Activated CD8-positive, alpha-beta memory T cell treated with anti-CD3 and anti-CD28 coated beads, Interleukin-2, amount 50 U/mL, for 1 hour (primary cell): ENCODE measurements around the gene ATP8B3.

ENCODE experiments used
- DNase-seq: peaks from one replicate; pipeline ENCODE4 v3.0.0-alpha.2; 2020; ENCODE audit errors: extremely low read depth

The ATP8B3 gene

DNA sequence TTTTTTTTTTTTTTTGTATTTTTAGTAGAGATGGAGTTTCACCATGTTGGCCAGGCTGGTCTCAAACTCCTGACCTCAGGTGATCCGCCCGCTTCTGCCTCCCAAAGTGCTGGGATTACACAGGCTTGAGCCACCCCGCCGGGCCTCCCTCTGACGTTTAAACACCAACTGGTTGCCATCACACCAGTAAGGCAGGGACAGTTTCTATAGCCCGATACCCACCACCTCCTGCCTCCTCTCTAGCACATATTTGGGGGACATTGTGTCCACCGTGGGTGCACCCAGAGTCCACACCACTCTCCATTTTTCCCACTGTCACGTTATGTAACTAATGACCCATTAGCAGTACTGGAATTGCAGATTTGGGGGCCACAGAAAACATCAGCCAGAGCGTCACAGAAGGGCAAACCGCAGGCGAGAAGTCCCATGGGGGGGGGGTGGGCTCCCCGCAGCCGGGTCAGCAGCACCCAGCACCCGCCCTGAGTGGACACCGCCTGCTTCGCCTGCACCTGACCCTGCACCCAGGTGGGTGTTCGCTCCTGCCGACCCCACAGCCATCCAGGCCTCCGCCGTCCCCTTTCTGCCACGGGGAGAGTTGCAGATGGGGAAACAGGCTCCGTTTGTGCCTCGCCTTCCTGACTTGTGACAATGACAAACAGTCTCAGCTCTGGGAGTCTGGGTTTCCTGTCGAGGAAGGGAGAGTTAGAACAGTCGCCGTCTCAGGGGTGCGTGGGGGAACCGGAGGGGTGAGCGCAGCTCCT is 55.2 kb downstream of the ATP8B3 start:
- DNase-seq: no peak

DNA sequence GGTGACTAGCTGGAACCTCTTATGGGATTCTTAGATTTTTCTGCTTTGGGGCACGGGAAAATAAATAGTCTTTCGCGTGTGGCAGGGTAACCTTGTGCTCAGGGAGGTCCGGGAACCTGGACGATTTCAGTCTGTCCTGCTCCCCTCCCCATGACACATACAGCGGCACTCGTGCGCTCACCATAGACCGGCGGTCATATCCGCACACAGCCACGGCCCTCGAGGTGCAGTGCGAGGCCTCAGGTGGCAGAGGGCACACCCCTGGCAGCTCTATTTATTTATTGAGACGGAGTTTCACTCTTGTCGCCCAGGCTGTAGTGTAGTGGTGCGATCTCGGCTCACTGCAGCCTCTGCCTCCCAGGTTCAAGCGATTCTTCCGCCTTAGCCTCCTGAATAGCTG is 55.8 kb downstream of the ATP8B3 start:
- no peak for DNase-seq

DNA sequence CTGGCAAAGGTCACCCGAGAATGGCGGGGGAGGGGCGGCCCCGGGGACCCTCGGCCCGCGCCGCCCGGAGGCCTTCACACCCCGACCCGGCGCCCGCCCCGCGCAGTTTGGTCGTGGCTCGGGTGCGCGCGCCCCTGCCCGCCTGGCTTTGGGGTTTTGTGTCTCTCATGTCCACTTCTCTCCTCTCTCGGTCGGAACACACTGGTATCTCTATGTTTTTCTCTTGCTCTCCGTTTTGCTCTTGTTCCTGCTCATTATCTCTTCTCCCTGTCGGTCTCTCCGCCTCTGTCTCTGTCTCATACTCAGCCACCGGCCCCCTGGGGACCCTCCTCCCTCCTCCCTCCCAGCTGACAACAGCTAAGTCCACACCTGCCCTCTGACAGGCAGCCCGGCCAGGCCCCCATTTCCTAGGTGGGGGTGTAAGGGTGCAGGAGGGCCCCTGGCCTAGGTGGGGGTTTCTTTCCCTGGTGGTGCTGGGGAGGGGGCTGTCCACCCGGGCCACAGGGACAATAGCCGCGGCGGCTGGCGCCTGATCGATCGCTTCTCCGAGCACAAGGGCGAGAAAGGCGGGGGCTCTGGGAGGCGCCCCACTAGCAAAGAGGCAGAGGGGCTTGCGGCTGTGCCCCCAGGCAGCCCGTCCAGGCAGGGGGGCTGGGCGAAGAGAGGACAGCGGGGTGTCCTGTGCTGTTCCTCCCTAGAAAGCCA is 56.5 kb downstream of the ATP8B3 start:
- DNase-seq: no peak

DNA sequence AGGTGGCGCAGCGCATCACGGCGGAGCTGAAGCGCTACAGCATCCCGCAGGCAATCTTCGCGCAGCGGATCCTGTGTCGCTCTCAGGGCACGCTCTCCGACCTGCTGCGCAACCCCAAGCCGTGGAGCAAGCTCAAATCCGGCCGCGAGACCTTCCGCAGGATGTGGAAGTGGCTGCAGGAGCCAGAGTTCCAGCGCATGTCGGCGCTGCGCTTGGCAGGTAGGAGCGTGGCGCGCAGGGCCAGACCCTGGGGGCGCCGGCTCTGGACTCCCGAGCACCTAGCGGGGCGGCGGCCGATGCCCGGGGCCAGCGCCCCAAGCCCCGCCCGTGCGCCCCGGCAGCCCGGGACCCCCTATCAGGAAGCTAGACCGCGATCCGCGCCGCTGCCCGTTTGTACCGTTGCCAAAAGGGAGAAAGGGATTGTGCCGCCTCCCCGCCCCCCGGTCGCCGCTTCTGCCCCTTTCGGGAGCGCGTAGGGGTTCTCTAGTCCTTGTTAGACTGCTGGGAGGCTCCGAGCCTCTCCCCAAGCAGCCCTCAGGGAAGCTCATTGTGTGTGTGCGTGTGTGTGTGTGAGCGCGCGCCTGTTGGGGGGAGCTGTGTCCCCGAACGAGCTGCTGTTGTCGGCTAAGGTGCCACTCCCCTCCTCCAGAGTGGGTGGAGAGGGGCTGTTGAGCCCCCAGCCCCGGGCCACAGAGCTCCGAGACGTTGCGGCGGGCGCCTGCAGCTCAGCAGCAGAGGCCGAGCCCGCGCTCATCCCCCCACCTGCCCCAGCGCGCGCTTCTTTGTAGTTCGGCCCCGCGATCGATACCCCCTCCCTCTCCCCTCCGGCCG is 57.2 kb downstream of the ATP8B3 start:
- DNase-seq: no peak

DNA sequence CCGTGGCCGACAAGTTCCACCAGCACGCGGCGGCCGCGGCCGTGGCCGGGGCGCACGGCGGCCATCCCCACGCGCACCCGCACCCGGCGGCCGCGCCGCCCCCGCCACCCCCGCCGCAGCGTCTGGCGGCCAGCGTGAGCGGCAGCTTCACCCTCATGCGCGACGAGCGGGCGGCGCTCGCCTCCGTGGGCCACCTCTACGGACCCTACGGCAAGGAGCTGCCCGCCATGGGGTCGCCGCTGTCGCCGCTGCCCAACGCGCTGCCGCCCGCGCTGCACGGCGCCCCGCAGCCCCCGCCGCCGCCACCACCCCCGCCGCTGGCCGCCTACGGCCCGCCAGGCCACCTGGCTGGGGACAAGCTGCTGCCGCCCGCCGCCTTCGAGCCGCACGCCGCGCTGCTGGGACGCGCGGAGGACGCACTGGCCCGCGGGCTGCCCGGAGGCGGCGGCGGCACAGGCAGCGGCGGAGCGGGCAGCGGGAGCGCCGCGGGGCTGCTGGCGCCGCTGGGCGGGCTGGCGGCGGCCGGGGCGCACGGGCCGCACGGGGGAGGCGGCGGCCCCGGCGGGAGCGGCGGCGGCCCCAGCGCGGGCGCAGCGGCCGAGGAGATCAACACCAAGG is 57.9 kb downstream of the ATP8B3 start:
- DNase-seq: no peak

DNA sequence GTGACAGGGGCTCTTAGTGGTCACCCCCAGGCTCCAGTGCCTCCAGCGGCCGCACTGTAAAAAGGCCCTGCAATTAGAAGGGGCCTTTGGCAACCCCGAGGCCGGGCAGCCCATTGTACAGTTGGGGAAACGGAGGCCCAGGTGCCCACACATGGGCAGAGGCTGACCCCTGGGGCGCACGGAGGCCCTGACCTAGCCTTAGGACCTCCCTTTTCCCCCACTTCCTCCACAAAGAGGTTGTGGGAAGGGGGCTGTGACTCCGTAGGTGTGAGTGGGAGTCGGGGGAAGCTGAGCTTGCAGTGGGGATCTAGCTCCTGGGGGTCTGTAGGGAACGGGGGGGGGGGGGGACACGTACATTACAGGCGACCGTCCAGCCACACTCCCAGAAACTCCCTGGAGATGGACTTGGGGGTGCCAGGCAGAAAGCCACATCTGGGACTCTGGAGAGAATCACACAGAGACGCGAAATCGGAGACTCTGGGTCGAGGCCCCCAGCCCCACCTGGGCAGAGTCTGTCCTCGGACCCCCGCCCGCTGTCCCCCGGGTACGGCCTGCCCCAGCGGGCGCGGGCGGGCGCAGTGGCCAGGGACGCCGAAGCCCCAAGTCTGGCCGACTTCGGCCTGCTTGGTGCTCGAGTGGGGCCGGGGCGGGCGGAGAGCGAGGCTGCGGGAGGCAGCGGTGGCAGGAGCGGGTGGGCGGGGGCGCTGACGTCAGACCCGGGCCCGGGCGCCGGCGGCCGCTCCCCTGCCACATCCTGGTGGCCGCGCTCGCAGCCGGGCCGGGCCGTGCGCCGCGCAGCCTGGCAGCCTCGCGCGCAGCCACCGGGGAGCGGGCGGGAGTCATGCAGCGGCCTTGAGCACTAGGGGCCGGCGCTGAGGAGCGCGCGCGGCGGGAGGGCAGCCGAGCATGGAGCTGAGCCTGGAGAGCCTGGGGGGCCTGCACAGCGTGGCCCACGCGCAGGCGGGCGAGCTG is 59.0 kb downstream of the ATP8B3 start, which contains the start of gene ONECUT3:
ONECUT3 (plus strand) TSS at position 750 of the 972 bp plus-strand sequence; CDS start at position 907, 157 bp downstream.
- no peak for DNase-seq

DNA sequence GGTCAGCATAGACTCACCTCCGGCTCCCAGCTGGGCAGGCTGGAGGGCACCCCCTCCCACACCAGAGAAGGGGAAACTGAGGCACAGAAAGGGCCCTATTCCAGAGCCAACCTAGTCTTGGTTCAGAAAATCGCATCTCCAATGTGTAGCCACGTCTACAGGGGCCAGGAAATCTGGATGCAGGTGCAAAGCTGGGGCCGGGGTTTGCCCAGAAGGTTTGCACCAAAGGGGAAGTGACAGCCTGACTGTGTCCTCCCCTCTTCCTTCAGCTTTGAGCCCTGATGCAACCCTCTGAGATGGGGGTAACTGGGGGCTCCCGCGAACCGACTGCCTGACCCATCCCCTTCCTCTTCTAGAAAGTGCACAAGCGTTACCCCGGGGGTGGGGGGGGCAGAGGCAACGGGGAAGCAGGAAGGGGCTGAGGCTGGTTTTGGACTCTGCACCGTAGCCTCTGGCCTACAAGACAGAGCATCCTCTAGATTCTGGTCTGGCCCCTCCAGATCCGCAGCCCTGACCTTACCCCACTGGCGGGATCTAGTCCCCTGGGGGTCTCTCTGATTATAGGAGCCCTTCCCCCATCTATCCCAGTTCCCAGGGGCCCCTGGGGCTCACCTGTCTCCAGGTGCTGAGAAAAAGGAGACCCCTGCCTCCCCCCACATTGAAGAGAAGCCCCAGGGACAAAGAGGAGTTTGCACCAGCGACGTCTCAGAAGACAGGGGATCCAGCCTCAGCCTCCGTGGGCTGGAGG is 59.9 kb downstream of the ATP8B3 start:
- no peak for DNase-seq

DNA sequence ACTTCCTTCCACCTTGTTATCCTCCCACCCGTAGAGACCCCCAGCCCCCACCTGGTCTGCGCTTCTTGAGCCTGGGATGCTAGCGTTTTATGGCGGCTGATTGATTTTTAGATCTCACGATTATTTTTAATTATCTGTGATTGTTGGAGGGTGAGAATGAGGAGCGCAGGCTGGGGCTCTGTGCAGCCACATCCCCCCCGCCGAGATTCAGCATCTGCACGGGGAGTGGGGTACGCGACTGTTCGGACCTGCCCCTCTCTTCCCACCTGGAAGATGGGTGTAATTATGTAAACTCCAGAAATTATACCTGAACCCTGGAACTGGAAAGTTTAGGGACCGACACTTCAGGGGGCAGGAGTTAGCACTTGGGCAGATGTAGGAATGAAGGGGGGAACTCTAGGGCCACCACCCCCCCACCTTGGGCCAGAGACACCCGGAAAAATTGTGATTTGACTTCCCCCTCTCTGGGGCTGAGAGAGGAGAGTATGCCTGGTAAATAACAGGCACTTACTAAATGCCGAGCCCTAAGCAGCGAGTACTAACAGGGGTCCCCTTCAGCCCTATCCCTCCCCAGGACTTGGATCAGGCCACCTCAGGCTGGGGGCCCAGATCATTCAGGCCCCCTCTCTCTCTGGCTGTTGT is 60.6 kb downstream of the ATP8B3 start:
- no peak for DNase-seq

DNA sequence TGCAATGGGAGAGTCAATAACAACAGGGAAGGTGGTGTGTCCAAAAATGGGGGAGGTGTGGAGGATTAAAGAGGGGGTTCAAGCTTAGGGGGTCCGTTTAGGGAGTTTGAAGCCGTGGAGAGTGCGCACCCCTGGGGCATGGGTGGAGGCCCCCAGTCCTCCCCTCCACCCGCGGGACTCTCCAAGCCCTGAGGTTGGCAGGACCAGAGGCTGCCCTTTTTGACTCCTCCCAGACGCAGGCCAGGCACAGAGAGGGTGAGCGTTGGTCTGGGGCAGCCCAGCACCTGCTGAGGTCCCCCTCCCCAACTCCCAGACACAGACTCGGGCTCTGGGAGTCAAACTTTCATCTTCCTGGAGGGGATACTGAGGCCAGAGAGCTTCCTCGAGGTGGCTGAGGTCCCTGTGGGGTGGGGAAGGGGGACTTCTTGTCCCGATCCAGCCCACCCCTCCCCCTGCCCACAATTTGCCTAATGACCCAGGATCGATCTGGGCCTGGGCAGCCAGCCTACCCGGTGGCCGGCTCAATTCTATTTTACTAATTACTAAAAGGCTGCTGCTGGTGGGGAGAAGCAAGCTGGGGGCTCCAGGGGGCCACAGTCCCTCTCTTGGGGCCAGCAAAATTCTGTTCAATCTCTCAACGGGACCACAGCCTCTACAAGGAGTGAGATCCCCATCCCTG is 61.6 kb downstream of the ATP8B3 start:
- no peak for DNase-seq

DNA sequence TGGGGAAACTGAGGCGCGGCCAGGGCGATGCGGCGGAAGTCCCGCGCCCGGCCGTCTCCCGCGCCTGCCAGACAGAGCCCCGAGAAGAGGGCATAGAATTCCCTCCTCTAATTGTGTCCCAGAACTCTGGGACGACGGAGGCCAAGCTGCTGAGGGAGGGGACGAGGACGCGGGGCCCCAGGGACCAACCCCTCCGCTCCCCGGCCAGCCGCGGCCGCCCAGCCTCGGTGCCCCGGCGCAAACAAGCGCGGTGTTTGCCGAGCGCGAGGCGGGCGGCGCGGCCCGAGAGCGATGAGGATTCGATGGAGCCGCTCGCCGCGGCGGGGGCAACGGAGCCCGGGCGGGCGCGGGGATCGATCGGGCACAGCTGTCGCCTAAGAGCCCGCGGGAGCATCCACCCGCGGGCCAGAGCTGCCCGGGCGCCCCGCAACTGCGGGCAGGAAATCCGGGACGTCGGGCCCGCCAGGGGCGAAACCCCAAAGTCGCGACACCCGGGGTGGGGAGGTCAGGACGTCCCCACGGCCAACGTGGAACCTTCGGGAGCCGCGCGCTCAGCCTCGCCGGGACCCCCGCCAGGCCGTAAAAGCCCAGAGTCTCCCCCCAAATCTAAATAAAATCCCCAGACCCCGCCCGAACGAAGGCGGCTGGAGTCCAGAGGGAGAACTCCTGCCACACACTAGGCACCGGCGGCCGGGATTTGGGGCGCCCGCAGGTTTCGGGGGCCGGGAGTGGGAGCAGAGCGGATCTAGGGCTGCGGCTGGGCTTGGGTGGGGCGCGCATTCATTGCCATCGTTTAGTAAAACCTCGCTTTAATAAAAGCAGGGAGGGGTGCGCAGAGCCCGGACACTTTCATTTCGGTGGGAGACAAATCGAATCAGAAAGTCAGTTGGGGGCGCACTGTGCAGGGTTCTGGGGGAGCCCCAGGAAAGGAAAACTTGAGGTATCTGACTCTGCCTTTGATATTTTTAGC is 62.4 kb downstream of the ATP8B3 start:
- DNase-seq: no peak

DNA sequence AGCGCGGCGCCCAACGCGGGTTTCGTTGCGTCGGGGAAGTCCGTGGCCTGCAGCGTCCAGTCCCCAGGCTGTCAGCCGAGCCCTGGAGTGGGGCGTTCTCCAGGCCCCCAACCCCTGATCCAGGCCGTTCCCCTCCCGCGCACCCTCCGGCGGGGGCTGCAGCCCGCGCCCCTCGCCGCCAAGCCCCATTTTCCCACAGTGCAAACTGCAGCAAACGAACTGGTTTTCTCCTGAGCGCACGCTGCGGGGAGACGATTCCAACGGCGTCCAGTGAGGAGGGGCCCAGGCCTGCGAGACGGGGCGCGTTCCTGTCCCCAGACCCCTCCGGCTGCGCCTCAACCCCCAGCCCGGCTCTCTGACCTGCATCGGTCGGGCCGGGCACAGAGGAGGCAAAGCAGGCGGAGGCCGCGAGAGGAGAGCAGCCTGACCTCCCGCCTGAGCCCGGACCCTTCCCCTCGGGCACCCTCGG is 63.2 kb downstream of the ATP8B3 start:
- no peak for DNase-seq

DNA sequence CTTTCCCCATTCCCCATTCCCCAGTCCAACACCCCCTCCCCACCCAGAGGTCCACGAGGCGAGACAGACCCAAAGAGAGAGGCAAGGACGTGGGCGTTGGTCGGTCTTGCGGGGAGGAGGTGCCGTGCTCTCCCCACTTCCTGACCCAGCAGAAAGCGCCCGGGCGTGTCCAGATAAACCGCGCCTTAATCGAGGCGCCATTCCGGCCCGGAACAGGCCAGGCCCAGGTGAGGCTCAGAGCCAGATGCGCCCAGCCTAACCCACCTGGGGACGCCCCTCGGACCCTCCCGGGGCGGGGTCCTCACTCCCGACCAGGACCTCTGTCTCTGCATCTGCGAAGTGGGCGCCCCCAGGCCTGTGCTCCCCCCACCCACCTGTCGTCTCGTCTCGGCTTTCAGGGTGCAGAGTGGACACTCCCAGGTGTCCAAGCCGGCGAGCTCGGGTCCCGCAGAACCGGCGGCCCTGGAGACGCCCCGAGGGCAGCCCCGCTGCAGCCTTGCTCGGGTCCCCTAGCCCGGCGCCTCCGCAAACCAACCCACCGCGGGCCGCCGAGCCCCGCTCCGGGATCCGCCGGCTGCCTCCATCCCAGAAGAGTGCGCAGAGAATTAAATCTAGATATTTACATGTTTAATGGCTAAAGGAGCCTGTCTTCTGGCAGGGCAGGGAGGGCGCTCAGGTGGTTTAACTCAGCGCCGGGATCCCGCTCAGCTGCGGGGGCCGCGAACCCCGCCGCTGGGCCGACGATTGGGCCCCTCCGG is 63.8 kb downstream of the ATP8B3 start:
- no peak for DNase-seq

DNA sequence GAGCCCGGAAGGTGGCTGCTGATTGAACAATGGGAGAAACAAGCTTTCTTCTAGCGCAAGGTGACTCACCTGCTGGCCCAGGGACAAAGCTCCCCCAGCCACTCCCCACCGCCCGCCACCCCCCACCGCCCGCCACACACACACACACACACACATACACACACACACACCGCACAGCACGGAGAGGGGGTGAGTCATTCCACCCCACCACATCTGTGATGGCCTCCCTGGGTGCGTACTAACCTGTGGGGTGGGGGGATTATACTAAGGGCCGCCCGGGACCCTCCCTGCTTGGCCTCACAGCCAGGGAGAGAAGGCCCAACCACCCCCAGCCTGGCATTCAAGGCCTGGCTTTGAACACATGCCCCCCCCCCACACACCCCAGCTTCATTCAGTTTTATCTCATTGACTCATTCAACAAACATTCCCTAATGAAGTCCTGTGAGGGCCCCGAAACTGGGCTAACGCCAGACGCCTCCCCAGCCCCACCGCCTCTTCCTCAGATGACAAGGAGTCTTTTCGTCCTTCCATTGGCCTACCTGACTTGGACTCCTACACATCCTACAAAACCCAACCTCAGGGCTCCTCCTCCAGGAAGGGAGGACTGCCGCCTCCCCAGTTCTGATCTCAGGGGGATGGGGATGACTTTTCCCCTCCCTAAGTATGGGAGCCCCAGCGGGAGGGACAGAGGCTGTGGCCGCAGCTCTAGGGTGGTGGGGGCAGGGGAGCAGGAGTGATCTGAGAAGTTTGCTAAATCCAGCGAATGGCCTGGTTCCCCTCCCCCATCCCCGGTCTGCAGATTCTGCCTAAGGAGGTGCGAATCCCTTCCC is 64.6 kb downstream of the ATP8B3 start:
- DNase-seq: peak; percentile 8

DNA sequence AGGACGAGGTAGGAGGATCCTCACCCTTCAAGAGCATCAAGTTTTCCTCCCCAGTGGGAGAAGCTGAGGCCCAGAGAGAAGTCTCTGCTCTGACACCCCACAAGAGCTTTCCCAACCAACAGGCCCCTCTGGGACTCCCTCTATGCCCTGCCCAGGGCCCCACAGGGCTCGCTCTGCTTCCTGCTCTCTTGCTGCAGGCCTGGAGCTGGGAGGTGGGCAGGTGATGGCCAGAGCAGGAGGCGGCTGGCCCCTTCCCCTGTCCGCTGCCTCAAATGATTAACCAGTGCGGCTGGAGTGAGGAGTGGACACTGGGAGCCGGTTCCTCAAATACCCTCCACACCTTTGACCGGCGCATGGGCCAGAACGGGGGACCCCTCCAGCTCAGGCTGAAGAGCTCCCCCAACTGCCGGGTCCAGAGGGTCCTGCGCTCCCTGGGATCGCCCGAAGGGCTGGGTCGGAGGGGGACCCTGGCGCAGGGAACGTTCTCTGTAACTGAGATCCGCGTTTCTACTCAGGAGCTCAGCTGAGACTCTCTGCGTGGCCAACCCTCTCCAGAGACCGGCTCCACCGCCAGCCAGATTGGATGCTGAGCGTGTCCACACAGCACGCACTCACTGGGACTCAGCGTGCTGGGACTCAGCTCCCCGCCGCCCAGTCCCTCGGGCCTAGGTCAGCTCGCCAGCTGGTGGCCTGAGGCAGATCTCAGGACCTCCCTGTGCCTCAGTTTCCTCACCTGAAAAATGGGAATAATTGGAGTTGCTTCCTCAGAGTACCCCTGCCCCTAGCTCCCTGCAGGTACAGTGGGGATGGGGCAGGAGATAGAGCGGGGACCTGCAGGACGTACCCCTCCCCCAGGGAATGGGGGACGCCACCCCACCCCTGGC is 65.4 kb downstream of the ATP8B3 start:
- DNase-seq: no peak

DNA sequence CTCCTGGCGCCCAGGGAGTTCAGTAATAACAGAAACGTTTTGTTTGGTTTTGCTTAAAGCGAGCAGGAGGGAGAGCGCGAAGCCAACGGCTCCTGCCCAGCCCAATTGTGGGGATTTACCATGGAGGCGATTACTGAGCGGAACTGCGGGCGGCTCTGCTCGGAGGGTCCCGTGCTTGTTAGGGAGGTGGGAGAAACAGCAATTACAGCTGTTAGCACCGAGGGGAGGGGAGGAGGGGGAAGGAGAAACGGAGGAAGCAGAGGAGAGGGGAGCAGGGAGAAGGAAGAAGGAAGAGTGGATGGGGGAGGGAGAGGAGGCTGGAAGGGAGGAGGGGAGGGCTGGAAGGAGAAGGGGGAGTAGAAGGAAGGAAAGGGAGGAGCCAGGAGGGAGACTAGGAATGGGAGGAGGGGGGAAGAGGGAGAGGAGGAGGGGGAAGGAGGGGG is 66.5 kb downstream of the ATP8B3 start:
- DNase-seq: no peak
